COLO668 (cell line): ENCODE data around the gene KCNC4.

Source experiments
- DNase-seq: peaks from one replicate; lab custom pipeline; 2025; ENCODE audit not compliant: unreplicated experiment; lab: John Stamatoyannopoulos, UW

KCNC4 gene

GRCh38 chr1:110211496-110212168 is 1.5 kb downstream of the KCNC4 start:
- DNase-seq, result peak; percentile 71

DNA sequence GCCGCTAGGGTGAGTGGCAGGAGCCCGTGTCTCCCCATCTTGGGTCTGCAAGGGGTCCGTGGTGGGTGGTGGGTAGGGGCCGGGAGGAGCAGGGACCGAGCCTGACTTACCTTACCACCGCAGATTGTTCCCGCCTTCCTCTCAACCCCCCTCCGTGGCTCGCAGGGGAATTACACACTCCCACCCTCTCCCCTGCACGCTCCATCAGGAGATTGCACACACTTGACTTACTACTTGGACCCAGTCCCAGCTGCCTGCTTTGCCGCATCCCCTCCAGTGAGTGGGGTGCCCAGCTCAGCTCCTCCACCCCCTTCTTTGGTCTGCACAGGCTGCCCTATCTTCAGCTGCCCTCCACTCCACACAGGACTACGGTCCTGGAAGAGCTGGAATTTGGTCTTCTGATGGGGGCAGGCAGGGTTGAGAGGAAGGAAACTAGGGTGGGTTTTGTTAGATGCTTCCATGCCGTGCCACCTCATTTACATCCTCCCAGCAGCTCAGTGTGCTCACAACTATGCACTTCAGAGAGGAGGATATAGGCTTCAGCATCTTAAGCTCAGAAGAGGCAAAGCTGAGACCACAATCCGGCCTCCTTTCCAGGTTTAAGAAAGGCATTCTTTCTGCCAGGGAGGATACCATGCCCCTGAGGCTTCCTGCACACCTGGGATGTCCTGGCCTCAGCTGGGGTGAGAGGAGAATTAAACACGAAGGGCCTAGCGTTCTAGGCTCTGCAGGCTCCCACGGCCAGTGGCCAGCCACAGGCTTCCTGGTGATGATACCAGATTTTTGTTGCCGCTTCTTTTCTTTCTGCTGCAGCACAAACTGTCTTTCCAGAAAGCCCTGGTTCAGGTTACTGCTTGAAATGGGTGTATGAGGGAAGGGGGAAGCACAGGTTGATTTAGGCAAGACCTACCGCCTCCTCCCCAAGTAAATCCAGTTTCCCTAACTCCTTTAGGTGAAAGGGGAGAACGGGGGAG is 2.3 kb downstream of the KCNC4 start:
- DNase-seq, result peak; percentile 56

DNA sequence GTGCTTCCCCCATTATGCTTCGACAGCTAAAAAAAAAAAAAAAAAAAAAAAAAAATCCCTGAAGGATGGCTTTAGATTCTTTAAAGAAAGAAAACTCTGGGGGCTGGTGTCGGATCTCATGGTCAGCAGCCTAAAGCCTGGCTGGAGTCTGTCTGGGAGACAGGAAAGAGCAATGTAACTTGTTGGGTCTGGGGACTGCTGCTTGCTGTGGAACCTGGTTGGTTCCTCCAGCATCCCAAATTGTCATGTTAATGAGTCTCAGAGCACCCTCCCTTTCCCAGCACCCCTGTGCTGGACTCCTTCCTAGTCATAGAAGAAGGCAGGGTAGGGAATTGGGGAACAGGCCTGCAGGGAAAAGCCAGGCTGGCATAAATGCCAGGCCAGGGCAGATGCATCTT is 3.0 kb downstream of the KCNC4 start:
- no peak for DNase-seq

DNA sequence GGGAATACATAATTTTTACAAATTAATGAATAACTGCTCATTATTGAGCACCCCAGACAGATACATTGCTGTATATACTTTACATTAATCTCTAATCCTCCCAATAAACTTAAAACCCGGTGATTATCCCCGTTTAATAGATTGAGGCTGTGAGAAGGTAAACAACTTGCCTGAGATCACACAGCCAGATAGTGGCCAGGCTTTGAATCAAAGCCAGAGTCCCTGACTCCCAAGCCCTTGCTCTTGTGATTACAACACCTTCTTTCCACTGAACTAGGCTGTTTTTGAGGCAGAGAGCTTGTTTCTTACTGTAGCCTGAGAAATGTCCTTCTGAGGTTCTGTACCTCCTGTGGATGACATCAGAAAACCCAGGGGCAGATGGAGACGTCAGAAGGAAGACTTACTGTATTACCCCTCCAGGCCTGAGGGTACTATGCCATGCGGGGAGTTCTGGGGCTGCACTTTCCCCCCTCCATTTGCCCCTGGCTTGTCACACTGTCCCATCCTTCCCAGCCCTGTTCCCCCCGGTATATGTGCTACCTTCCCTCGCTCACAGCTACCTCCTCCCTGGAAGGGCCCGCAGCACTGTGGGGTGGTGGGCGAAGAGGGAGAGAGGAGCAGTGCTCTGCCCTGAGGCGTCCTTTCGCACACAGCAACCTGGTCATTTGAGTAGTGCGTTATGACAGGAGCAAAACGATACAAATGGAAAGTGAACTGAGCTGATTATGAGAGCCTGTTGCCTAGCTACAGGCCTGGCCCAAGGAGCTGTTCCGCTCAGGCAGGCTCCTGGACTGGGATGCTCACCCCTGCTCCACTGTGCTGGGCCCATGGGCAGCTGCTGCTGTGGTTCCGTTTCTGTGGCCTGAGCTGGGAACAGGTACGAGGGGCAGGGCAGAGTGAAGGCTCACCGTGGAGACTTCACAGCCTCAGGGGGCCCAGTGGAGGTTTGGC is 4.6 kb downstream of the KCNC4 start:
- peak; percentile 44 for DNase-seq

DNA sequence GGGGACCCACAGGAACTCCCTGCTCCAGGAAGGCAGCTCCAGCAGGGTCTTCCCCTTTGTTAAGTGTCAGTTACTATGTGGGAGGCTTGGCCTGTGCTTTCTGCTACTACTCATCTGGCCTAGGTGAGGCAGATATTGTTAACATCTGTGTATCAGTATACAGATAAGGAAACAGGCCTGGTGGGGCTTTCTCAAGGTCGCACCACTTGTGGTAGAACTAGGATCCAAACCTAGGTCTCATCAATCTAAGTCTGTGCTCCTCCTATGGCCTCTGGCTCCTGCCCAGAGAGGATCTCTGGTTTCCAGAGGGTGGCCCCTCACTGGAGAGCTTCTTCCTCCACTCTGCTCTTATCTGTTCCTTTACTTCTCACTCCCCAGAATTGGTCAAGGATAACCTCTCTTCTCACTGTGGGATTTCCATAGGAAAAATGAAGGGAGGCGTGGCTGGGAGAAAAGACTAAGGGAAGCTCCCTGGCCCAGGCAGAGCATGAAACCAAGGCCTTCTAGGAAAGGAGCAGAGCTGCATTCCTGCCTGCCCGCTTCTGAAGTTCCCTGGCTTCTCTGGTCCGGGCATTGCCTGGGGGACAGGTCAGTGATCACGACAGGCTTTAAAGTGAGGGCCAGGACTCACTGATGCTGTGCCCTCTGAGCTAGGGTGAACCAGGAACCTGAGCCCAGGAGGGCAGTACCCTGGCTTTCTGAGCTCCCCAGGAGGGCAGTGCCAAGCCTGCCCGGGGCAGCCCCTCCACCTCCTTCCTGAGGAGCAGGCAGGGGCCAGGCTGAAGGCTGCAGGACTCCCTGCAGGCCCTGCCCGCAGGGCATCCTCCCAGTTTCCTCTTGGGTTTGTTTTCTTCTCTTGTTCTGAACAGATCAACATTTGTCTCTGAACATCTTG is 5.8 kb downstream of the KCNC4 start:
- no peak for DNase-seq

DNA sequence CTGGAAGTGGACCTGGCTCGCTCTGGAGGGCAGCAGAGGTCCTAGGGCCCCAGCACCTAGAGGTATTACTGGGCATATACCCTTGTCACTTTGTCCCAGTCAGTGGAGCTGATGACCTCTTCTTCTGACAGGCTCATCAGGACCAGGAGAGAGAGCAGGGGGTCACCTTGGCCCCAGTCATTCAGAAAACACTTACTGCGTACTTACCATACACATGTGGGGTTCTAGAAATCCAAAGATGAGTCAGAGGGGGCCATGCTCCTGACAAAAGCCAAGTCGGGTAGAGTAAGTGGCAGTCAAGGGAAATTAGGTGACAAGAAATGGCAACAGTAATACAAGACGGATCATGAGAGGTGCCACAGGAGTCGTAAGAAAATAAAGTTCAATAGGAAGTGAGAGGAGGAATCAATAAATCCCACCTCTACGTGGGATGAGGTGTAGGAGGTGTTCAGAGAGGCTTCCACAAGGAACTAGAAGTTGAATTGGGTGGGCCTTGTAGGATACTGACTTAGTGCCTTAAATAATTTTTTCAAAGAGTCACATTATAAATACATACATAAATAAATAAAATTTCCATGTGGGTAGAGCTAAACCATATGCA is 6.8 kb downstream of the KCNC4 start:
- no peak for DNase-seq

DNA sequence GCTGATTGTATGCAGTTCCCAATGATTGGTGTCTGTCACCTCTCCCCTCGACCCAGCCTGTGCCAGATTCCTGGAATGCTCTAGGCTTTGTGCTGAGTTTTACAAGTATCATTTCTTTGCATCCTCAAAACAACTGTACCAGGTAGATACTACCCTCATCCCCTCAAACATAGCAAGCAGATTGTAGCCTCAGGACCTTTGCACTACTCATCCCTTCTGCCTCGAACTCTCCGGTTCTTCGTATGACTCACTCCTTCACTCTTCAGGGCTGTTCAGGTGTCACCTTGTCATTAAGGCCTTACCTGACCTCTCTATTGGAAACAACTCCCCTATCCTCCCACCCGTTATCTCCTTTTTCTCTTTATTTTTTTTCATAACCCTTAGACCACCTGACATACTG is 8.0 kb downstream of the KCNC4 start:
- no peak for DNase-seq

GRCh38 chr1:110218739-110219138 is 8.6 kb downstream of the KCNC4 start:
- DNase-seq, result no peak

- no peak for DNase-seq
Observed at GRCh38 chr1:110220324-110220723, 10.2 kb downstream of the KCNC4 start.

GRCh38 chr1:110221119-110221518 is 11.0 kb downstream of the KCNC4 start:
- DNase-seq, result no peak

DNA sequence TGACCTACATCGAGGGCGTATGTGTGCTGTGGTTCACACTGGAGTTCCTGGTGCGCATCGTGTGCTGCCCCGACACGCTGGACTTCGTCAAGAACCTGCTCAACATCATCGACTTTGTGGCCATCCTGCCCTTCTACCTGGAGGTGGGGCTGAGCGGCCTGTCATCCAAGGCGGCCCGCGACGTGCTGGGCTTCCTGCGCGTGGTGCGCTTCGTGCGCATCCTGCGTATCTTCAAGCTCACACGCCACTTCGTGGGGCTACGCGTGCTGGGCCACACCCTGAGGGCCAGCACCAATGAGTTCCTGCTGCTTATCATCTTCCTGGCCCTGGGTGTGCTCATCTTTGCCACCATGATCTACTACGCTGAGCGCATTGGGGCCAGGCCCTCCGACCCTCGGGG is 13.0 kb downstream of the KCNC4 start:
- DNase-seq, result no peak

DNA sequence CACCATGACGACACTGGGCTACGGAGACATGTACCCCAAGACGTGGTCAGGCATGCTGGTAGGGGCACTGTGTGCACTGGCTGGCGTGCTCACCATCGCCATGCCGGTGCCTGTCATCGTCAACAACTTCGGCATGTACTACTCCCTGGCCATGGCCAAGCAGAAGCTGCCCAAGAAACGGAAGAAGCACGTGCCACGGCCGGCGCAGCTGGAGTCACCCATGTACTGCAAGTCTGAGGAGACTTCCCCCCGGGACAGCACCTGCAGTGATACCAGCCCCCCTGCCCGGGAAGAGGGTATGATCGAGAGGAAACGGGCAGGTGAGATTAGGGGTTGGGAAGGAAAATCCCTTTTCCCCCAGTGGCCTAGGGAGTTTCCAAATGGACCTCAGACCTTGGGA is 13.5 kb downstream of the KCNC4 start:
- DNase-seq, result no peak

- DNase-seq, result no peak
Observed at GRCh38 chr1:110224240-110224995, 14.3 kb downstream of the KCNC4 start.

DNA sequence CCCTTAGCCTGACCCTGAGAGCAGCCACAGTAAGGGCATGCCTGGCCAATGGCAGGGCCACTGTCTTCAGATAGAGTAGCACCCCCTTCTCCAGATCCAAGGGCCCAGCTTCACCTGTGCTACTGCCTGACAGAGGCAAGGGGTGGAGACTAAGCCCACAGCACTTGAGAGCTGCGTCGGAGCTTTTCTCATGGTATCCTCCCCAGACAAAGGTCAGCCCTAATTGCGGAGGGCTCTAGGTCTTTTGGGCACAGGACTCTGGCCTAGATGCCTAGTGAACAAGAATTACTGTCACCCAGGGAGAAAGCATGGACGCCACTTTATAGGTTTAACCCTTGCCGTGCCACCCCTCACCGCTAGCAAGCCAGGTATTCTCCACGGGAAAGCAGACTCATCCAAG is 15.1 kb downstream of the KCNC4 start:
- DNase-seq, result no peak

DNA sequence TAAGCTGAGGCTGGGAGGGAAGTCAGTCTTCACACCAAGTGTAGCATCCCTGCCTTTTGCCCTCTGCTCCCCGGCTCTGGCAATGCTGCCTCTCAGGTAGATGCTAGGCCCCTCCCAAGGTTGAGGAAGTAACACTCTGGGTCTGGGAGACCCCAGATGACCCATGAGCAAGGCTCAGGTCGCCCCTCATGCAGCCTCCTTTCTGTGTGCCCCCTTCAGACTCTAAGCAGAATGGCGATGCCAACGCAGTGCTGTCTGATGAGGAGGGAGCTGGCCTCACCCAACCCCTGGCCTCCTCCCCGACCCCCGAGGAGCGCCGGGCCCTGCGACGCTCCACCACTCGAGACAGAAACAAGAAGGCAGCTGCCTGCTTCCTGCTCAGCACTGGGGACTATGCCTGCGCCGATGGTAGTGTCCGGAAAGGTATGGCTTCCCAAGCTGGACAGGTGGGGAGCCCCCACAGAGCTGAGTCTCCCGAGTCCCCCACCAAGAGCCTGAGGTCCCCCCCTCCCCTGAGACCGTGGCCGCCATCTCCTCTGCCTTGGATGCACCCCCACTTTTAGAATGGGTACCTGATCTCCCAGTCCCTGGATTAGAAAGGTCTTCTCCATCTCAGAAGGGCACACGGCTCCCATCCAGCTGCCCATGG is 15.8 kb downstream of the KCNC4 start:
- DNase-seq, result no peak

GRCh38 chr1:110227774-110228173 is 17.7 kb downstream of the KCNC4 start:
- DNase-seq, result no peak

DNA sequence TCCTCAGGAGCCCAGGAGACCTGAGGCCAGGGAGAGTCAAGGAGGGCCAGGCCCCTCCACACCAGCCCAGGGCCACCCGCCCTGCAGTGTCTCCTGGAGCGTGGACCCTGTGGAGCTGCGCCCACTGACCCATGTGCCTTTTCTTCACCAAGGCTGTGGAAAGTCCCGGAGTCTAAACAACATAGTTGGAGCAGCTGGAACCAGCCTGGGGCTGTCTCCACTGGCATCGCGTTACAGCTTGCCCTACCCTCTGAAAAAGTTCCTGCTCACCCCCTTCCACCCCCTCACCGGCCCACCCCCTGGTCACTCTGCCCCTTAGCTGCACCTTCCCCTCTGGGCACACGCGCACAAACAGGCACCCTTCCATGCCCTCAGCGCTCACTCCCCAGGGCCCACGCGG is 18.3 kb downstream of the KCNC4 start:
- DNase-seq, result no peak

GRCh38 chr1:110228869-110229268 is 18.8 kb downstream of the KCNC4 start:
- DNase-seq, result no peak
